Measurements from ENCODE around the gene ITGA4. TPM values are rescaled to one million over a fixed set of nuclear protein-coding genes. Genes with fewer than 3 reads are reported as not detected.
A peak's percentile ranks its signal among the peaks of the same experiment; 100 is the strongest.

The ITGA4 gene
- total and polyA plus RNA-seq, 8 donors: 0.45 to 48.4 (median 8.5) TPM

DNA sequence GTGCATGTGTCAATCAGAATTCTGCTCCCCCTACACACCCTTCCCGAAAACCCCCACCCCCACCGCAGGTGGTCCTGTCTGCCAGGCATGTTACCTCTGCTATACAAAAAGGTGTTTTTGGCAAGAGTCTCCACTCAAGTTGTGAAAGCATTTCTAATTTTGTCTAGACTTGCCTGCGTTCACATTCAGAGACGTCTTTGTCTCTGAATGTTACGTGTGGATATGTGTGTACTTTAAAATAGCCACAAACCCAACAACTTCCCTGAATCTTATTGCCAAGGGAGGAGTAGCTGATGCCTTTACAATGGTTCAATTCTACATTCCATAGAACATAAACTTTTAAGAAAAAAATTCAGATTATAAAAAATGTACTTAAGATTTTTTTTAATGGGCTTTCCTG is 66.6 kb downstream of the ITGA4 start:
- H3K4me1 ChIP-seq: no peaks in the 10 kb centered on the region
- WGBS, 5 donors: 78 to 91% (median 86%) methylated on average over 5 of the region's 5 CpGs
- intact Hi-C loops (cut with DNase I; ENCODE audit: low total_unique reads): no loop called here
- TF ChIP-seq EP300 (IDR thresholded peaks at IDR 0.05) (no peak), POLR2A (IDR thresholded peaks at IDR 0.05) (no peak), POLR2AphosphoS5 (IDR thresholded peaks at IDR 0.05) (no peak)
- TF ChIP-seq, protein P1, sequence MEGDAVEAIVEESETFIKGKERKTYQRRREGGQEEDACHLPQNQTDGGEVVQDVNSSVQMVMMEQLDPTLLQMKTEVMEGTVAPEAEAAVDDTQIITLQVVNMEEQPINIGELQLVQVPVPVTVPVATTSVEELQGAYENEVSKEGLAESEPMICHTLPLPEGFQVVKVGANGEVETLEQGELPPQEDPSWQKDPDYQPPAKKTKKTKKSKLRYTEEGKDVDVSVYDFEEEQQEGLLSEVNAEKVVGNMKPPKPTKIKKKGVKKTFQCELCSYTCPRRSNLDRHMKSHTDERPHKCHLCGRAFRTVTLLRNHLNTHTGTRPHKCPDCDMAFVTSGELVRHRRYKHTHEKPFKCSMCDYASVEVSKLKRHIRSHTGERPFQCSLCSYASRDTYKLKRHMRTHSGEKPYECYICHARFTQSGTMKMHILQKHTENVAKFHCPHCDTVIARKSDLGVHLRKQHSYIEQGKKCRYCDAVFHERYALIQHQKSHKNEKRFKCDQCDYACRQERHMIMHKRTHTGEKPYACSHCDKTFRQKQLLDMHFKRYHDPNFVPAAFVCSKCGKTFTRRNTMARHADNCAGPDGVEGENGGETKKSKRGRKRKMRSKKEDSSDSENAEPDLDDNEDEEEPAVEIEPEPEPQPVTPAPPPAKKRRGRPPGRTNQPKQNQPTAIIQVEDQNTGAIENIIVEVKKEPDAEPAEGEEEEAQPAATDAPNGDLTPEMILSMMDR (IDR thresholded peaks at IDR 0.05): no peak
- peaks cover 0 to 18% (median 9%) of the 10 kb centered on the region in 4 donors for H3K36me3 ChIP-seq
- no peaks in the 10 kb centered on the region for H3K27me3 ChIP-seq
- no peak overlapping the region for H3K4me3 ChIP-seq
- no peaks in the 10 kb centered on the region for H3K9me3 ChIP-seq
- H3K27ac ChIP-seq: no peak overlapping the region
- peak in 1 of 2 donors; percentile 4 for DNase-seq

DNA sequence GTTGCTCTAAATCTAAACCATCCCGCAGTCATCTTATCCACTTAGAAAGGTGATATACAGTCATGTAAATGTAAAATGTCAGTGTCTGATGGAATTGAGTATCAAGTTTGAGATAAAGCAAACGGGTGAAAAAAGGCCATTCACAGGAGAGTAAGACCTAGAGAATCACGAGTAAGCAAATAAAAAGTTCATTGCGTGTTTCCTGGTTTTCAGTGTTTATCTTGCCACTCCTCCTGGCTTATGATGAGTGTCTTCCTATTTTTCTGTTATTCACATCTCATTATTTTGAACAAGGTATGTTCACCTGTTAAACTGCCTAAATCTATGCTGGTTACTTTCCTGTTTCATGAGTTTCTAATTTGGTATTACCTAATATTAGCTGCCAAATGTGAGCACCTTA is 68.8 kb downstream of the ITGA4 start:
- H3K9me3 ChIP-seq: no peaks in the 10 kb centered on the region
- no peak overlapping the region for H3K27ac ChIP-seq
- no peaks in the 10 kb centered on the region for H3K4me1 ChIP-seq
- no peak for TF ChIP-seq POLR2AphosphoS5 (IDR thresholded peaks at IDR 0.05)
- no peak for TF ChIP-seq POLR2A (IDR thresholded peaks at IDR 0.05)
- TF ChIP-seq EP300 (IDR thresholded peaks at IDR 0.05): no peak
- TF ChIP-seq, protein P1 (IDR thresholded peaks at IDR 0.05): no peak
- no peaks in the 10 kb centered on the region for H3K27me3 ChIP-seq
- H3K36me3 ChIP-seq: peaks cover 0 to 18% (median 9%) of the 10 kb centered on the region in 4 donors
- intact Hi-C loops (cut with DNase I; ENCODE audit: low total_unique reads): no loop called here
- 49 to 74% (median 58%) methylated on average over 4 of the region's 4 CpGs for WGBS, 5 donors
- no peak overlapping the region for H3K4me3 ChIP-seq
- DNase-seq: no peak

DNA sequence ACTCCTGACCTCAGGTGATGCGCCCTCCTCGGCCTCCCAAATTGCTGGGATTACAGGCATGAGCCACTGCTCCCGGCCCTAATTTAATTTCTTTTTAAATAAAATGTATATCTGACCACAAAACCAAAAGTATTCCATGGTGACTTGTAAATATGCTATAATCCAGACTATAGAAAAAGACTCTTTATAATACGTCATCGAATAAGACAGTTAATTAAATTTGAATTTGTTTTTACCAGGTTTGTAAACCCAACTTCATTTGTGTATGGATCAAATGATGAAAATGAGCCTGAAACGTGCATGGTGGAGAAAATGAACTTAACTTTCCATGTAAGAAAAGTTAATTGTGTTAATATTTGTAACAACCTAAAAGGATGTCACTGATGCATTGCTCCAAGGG is 69.9 kb downstream of the ITGA4 start:
- 82 to 92% (median 89%) methylated on average over 6 of the region's 6 CpGs for WGBS, 5 donors
- no peak for DNase-seq
- no peaks in the 10 kb centered on the region for H3K27me3 ChIP-seq
- no peaks in the 10 kb centered on the region for H3K9me3 ChIP-seq
- no peak overlapping the region for H3K4me3 ChIP-seq
- H3K4me1 ChIP-seq: no peaks in the 10 kb centered on the region
- H3K27ac ChIP-seq: no peak overlapping the region
- peaks cover 0 to 18% (median 9%) of the 10 kb centered on the region in 4 donors for H3K36me3 ChIP-seq
- intact Hi-C loops (cut with DNase I; ENCODE audit: low total_unique reads): no loop called here
- no peak for TF ChIP-seq EP300 (IDR thresholded peaks at IDR 0.05)
- TF ChIP-seq, protein P1 (IDR thresholded peaks at IDR 0.05): no peak
- no peak for TF ChIP-seq POLR2A (IDR thresholded peaks at IDR 0.05)
- no peak for TF ChIP-seq POLR2AphosphoS5 (IDR thresholded peaks at IDR 0.05)

DNA sequence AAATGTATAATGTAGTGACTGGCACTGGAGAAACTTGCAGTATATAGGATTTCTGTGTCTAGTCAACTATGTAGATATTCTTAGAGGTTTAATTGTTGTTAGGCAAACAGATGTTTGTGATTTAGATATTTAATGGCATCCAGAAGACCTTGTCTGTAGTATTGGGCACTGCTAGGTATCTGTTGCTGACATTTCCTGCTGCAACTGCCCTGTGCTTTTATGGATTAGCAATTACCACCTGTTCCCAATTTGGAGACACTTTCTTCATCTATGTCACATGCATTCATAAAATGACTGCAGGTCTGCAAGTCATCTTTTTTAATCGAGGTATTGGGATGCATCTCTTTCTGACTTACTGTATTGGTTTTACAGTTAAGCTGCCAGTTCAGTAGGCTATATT is 71.3 kb downstream of the ITGA4 start:
- H3K27me3 ChIP-seq: no peaks in the 10 kb centered on the region
- peaks cover 0 to 16% (median 9%) of the 10 kb centered on the region in 4 donors for H3K36me3 ChIP-seq
- H3K27ac ChIP-seq: no peak overlapping the region
- DNase-seq: no peak
- intact Hi-C loops (cut with DNase I; ENCODE audit: low total_unique reads): no loop called here
- H3K9me3 ChIP-seq: no peaks in the 10 kb centered on the region
- no peaks in the 10 kb centered on the region for H3K4me1 ChIP-seq
- H3K4me3 ChIP-seq: no peak overlapping the region
- WGBS, 5 donors: 76 to 97% (median 91%) methylated on average over 1 of the region's 1 CpG
- TF ChIP-seq POLR2AphosphoS5 (IDR thresholded peaks at IDR 0.05): no peak
- TF ChIP-seq, protein P1 (IDR thresholded peaks at IDR 0.05): no peak
- no peak for TF ChIP-seq EP300 (IDR thresholded peaks at IDR 0.05)
- TF ChIP-seq POLR2A (IDR thresholded peaks at IDR 0.05): no peak

Data from stomach (tissue), 9 donors.